ENCODE data around the gene LIPC.
"Not testable (repeated sequence)": the region's sequence is repeated elsewhere in the genome, so short reads cannot be mapped to it uniquely, and the experiment has no call there.

The LIPC gene

DNA sequence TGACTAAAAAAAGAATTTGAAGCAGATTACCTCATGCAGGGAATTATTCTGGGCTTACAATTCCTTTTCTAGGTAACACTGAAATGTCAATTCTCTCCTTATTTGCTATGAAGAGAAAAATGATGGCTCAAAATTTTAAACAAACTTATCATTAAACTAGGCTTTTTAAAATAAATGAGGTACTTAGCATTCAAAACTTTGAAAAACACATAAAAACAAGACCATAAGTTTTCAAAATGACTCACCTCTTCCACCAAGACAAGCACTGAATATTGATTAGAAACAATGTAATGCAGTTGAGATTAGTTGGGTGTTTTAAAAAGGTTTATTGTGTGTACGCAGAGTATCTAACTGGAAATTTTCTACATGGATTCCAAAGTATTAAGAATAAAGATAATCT lies 163.1 kb downstream of the LIPC start:
- DNase-seq: no peak

DNA sequence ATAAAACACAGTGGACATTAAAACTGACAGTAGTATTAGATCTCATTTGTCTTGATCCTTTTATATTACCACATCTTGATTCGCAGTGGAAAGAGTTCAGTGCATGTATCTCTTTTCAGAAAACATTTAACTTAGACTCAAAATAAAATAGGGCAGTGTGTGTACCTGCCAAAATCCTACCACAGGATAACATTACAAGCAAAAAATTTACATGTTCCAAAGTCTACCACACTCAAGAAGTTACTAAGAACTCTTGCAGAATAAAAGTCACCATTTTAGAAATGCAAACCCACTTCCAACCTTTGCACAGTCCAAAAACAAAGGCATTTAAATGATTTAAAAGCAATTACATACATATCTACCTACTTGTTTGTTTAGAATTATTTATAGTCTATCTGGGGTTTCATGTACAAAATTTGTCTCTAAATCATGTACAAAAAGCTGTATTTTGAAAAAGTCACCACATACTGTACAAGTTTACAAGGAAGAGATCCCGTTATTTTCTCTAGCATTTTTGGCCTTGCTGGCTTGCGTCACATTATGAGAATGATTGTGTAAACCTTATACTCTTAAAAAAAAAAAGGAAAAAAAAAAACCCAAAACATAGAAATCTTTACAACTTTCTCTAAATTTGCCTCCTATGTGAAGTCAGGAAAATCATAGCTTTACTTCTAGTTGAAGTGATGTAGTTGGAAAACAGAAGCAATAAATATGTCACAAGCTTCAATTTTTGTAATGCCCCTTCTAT lies 163.9 kb downstream of the LIPC start:
- DNase-seq: no peak

DNA sequence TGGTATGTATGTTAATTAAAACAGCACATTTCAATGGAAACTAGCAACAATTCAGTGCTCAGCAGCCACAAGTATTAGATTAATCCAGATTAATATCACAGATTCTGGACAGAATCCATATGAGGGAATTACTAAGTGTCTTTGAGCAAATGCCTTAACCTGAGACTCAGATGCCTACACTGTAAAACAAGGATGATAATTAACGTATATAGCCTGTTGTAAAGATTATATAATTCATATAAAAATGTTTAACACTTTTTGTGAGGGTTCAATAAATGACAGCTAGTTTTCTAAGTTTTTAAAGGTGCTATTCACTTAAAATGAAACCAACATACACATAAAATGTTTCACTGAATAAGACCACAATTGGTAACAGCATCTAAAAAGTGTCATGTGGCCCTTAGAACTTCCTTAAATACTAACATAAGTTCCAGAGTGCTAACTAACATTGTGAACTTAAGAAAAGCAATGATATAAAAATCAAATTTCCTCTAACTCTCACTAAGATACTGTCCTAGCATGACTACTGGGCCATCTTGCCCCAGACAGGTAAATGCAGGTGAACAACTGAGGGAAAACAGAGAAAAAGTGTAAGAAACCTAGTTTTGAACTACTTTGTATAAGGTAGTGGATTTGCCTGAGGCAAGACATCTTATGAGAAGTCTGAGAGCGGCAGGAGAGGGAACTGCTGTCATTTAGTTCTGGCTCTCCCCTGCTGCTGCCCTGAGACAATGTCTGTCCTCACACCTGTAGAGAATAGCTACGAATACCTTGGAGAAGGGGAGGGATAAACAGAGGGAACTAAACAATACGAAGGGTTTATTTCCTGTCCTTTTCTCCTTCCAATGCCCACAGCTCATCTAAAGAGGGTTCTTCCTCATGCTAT lies 166.4 kb downstream of the LIPC start:
- DNase-seq: peak; percentile 6

DNA sequence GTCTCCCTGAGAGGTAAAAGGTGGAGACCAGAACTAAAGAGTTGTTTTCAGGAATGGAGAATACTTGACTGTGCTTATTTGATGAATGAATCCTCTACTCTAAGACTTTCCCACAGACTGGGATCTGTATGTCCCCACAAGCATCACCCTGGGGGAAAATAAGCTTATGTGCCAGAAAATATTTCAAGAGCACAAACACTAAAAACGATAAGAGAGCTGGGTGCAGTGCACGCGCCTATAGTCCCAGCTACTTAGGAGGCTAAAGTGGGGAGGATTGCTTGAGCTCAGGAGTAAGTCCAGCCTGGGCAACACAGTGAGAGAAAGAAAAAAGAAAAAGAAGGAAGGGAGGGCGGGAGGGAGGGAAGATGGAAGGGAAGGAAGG lies 167.0 kb downstream of the LIPC start:
- DNase-seq: no peak

DNA sequence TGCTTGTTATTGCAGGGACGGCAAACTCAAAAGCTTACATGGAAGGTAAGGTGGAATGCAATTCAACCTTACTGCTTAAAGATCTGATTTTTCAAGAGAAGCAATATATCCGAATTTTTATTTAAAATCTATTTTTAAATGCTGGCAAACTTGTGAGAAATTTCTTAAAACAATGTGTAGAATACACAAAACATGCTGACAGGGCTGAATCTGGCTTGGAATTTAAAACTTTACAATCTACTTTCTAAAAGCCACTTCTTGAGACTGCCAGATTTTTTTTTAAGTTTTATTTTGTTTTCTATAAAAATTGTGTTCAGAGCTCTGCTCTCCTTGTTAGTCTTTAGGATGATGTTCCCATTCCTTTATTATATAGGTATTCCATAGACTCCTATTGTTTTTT lies 171.0 kb downstream of the LIPC start:
- DNase-seq: no peak

DNA sequence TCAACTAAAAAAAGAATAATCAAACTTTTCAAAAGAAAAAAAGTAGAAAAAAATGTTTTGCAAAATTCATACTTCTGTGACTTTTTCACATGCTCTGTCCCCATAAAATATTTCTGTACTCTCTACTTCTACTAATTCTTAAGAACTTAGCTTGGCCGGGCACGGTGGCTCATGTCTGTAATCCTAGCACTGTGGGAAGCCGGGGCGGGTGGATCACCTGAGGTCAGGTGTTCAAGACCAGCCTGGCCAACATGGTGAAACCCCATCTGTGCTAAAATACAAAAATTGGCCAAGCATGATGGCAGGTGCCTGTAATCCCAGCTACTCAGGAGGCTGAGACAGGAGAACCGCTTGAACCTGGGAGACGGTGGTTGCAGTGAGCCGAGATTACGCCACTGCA lies 172.1 kb downstream of the LIPC start:
- DNase-seq: not testable (repeated sequence)

DNA sequence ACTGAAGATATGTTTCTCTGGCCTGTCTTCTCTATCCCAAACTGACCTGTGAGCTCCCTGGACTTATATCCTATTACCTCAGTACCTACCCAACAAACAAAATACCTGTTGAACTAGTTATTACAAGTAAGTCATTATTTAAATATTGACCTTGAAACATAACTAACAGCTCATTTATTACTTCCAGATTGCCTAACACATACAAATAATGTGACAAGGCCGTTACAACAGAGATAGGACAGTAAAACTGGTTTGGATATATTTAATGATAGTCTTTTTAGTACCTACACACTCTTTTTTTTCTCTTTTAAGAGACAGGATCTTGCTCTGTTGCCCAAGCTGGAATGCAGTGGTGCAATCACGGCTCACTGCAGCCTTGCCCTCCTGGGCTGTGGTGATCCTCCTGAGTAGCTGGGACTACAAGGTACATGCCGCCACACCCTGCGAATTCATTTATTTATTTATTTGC lies 172.7 kb downstream of the LIPC start:
- DNase-seq: no peak

DNA sequence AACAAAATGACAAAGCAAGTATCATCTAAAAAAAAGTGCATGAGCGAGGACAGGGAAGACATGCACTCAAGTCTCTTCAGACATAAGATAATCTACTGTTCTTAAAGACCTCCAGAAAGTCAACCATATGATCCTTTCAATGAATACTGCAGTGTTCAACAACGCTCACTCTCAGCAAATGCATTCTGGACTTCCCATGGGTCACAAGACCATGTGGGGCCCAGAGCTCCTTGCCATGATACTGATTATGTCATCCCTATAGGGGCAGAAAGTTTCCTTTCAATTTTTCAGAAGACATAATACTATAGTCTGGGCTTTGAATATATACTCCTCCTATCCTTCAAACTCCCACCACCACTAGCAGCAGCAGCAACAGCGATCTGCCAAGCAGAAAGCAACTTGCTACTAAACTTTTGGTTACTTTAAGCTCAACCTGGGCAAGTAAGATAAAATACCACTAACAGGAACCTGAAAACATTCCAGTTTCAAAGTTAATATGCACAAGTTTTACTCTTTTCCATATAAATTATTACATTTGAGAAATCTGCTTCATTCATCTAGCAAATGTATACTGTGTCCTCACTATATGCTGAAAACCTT lies 174.2 kb downstream of the LIPC start:
- no peak for DNase-seq

DNA sequence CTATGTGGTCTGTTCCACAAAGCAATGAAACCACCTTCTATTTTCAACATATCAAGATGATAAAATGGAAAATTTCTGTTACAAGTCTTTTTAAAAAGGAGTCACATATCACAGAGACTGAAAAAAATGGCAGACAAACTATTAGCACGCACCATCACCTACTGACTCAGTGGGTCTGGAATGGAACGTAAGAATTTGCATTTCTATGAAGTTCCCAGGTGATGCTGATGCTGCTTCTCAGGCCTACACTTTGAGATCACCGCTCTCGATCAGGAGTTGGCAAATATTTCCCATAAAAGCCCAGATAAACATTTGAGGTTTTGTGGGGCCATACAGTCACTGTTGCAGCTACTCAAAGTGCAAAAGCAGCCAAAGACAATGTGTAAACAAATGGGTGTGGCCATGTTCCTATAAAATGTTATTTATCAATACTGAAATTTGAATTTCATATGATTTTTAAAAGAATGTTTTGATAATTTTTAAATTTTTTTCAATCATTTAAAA lies 174.8 kb downstream of the LIPC start:
- no peak for DNase-seq

DNA sequence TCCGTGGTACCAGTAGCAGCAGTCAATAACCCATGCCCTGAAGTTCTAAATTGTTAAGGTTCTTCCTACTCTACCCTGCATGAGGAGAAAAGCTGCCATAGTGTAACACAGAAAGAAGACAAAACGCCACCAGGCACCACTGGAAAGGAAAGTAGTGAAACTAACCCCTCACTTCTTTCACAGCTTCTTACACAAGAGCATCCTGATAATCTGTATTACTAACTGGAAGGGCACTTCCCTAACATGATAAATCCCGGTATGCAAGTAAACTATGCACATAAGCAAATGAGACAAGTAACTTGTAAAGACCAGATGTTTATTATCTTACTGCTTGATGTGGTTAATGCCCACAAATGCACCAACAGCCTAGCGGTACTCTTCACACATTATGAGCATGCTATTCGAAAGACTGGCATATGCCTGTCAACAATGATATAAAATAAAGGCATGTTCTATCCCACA lies 176.4 kb downstream of the LIPC start:
- no peak for DNase-seq

DNA sequence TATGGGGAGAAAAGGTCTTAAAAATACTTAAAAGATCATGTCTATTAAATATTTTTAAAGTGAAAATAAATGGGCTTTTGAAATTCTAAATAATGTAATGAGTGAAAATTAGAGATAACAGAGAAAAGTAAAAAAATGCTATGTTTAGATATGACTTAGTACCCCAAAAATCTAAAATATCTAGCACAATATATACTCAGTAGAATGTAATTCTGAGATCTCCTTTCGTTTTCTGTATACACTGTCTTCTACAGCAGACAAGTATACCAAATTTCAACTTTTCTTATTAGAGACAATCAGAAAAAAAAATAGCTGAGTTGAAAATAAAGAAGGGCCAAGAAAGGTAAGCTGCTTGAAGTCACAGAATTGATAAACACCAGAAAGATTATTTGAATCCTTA lies 176.9 kb downstream of the LIPC start:
- no peak for DNase-seq

DNA sequence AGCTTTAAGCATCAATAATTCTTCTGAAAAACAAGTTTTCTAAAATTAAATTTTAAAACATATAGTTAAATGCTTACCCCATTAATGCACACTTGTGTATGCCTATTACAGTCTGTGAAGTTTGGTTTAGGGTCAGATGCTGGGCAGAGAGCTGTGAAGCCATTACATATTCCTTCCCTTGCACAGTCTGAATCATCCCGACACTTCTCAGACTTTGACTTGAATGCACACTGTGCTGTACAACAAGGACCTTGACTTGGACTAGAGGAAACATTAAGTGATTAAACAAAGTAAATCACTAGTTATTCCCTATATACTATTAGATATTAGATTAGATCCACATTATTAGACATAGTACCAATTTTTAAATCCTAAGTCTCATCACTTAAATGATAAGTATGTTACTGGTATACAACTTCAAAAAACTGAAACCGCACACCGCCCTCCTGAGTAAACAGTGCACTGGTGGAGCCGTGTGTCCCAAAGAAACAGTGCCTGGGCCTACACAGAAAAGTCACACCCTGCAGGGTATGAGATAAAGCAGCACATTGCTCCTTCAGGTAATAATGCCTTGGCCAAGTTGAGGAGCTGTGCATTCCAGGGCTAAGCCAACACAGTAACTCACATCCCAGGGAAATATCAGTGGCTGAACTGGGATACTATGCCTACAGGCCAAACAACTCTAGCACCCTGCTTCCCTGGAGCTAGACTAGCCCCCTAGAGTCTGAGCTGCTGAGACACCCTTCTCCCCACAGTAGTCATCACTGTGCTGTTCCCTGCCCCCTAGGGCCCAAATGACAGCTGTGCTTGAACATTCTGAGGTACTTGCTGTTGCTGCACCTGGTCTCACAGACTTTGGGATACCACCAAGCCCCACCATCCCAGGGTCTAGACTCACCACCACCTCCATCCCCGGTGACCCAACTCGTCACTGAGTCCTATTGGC lies 180.2 kb downstream of the LIPC start:
- DNase-seq: no peak

DNA sequence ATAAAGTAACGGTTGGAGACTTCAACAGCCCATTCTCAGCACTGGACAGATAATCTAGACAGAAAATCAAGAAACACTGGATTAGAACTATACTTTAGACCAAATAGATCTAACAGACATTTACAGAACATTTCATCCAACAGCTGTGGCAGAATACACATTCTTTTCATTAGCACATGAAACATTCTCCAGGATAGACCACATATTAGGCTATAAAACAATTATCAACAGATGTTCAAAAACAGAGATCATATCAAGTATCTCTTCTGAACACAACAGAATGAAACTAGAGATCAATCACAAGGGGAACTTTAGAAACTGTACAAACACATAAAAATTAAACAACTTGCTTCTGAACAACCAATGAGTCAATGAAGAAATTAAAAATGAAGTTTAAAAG lies 184.4 kb downstream of the LIPC start:
- no peak for DNase-seq

All from NCI-H510A treated with DMSO at 0.1 percent for 48 hours (cell line).